ACHN (cell line): Measurements from ENCODE around the gene FRK.
"Not testable (repeated sequence)": the region's sequence is repeated elsewhere in the genome, so short reads cannot be mapped to it uniquely, and the experiment has no call there.

ENCODE experiments used
- DNase-seq: peaks from one replicate; pipeline ENCODE4 v3.0.0-alpha.2; 2015
- in situ Hi-C: cut with HindIII; loops from 2 replicates; pipeline ENCODE4 v1.10.0; 2017; ENCODE audit warnings: low sequenced_read_pairs, low pct_ligation_motif_present, low pct_unique_long_range_greater_than_20kb

The FRK gene

DNA sequence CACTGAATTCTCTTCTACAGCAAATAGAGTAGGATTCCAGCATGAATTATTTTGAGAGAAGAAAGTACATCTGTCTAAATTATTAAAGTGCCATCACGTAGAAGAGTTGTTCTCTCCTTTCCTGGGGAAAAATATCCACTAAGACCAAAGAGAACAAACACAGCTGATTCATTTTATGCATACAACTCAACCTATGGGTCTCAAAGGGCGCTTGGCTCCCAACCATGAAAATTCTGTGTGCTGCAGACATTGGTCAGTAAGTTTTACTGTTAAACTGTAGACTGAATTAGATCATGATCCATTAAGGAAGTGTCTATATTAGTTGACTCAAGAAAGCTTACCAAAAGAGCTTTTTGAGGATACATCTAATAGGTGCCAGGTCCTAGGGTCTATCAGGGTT, 83.5 kb downstream of the FRK start:
- DNase-seq: no peak
- in situ Hi-C loops: no loop called here

GRCh38 chr6:115976321-115976870, 84.3 kb downstream of the FRK start:
- in situ Hi-C loops: no loop called here
- DNase-seq: no peak

- DNase-seq: no peak
- in situ Hi-C loops: no loop called here
Observed at GRCh38 chr6:115972679-115973078, 88.0 kb downstream of the FRK start.

DNA sequence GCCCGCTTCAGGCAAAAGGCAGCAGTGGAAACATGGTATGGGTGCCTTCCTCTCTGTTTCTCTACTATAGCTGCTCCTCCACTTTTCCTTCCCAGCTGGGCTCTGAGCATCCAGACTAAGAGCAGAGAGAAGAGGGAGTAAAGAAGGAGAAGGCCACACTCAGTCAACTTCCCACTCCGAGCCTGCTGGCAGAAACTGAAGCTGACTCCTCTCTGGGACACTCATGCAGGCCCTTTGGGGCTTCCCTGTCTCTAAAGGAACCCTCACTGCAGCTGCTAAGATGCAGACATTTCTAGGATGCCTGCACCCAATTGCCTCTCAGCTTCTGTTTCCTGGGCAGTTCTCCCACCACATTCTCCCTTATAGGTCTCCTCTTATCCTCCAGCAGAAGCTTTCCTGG, 88.9 kb downstream of the FRK start:
- DNase-seq: no peak

DNA sequence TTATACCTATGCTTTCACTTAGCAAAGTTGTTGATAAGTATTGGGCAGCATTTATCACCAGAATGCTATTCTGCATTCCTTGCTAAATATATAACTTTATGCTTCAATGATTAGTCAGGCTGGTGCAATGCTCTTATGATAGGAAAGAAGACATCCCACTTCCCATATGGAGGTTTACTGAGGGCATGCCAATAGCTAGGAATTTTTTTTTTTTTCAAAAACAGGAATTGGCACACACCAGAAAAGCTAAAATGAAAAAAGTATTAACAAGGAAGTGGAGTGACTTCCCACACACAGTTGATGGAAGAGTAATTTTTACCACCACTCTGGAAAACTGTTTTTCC, 90.8 kb downstream of the FRK start:
- in situ Hi-C loops: no loop called here
- DNase-seq: no peak

More for the DNA sequence above, 88.9 kb downstream of the FRK start:
- in situ Hi-C loops: no loop called here

DNA sequence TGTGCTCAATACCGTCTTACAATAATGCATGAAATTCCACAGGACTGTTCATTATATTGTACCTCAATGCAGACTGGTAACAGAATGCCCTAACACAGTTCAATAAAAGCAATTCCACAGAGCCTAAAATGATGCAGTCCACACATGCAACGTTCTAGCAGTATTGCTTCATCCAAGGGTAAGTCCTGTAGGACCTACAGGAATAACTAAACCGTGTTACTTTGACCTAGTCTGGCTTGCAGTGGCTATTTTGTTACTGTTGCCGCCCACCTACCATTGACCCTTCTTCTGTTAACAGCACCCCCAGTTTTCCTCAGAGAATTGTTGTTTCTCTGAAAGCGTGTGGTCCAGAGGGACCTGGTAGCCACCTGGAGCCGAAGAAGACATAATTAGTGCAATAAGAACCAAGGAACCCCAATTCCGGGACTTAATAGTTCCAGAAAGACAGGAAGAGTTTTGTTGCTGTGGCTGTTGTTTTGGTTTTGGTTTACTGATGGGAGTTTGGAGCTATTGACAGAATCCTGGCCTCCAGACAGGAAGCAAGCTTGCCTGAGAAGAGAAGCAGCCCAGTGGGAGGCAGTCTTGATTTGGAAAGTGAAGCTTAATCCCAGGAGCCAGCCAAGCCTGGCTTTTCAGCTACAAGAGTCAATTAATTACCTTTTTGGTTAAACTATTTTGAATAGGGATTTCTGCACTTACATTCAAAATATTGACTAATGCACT, 91.3 kb downstream of the FRK start:
- DNase-seq: peak; percentile 4
- in situ Hi-C loops: no loop called here

DNA sequence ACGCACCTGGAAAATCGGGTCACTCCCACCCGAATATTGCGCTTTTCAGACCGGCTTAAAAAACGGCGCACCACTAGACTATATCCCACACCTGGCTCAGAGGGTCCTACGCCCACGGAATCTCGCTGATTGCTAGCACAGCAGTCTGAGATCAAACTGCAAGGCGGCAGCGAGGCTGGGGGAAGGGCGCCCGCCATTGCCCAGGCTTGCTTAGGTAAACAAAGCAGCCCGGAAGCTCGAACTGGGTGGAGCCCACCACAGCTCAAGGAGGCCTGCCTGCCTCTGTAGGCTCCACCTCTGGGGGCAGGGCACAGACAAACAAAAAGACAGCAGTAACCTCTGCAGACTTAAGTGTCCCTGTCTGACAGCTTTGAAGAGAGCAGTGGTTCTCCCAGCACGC, 100.4 kb downstream of the FRK start:
- DNase-seq, in situ Hi-C loops: not testable (repeated sequence)

GRCh38 chr6:115958958-115959357, 101.7 kb downstream of the FRK start:
- in situ Hi-C loops: no loop called here
- DNase-seq: no peak

GRCh38 chr6:115954740-115955139, 106.0 kb downstream of the FRK start:
- in situ Hi-C loops: no loop called here
- DNase-seq: no peak

DNA sequence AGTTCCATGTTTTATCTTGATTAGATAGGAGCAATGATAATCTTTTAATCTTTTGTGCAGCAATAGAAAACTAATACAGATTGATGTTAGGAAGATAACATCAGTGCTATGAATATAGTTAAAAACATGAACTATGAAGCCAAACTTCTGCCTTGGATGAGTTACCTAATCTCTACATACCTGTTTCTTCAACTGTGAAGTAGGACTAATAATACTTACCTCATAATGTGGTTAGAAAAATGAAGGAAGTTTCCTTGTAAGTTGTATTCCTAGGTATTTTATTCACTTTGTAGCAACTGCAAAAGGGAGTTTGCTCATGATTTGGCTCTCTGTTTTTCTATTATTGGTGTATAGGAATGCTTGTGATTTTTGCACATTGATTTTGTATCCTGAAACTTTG, 111.9 kb downstream of the FRK start:
- in situ Hi-C loops: no loop called here
- no peak for DNase-seq

DNA sequence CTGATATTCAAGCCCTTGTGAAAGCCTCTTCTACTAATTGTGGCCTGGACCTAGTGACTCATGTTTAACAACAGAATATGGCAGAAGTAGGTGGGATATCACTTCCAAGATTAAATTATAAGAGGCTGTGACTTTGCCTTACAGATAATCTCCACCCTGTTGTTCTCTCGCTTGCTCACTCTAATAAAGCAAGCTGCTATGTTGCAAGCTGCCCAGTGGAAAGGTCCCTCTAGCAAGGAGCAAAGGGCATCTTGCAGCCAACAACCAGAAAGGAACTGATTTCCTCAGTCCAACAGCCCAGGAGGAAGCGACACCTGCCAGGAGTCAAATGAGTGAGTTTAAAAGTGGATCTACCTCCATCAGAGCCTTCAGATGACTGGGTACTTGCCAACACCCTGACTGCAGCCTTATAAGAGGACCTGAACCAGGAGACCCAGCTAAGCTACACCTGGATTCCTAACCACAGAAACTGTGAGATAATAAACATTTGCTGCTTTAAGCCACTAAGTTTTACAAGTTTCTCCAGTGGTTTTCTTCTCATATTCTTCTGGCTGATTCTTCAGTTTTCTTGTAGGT, 112.6 kb downstream of the FRK start:
- no peak for DNase-seq
- in situ Hi-C loops: no loop called here

- in situ Hi-C loops: no loop called here
- no peak for DNase-seq
Observed at GRCh38 chr6:115945812-115946211, 114.9 kb downstream of the FRK start.

GRCh38 chr6:115945306-115945705, 115.4 kb downstream of the FRK start:
- DNase-seq: no peak
- in situ Hi-C loops: no loop called here

DNA sequence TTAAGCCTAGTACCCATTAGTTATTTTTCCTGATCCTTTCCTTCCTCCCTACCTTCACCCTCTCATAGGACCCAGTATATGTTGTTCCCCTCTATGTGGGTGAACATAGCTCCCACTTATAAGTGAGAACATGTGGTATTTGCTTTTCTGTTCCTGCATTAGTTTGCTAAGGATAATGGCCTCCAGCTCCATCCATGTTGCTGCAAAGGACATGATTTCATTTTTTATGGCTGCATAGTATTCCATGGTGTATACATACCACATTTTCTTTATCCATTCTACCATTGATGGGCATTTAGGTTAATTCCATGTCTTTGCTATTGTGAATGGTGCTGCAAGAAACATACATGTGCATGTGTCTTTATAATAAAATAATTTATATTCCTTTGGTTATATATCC, 115.9 kb downstream of the FRK start:
- in situ Hi-C loops, DNase-seq: not testable (repeated sequence)

DNA sequence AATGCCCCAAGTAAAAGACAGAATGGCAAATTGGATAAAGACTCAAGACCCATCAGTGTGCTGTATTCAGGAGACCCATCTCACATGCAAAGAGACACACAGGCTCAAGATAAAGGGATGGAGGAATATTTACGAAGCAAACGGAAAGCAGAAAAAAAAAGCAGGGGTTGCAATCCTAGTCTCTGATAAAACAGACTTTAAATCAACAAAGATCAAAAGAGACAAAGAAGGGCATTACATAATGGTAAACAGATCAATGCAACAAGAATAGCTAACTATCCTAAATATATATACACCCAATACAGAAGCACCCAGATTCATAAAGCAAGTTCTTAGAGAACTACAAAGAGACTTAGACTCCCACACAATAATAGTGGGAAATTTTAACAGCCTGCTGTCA, 123.2 kb downstream of the FRK start:
- in situ Hi-C loops, DNase-seq: not testable (repeated sequence)

DNA sequence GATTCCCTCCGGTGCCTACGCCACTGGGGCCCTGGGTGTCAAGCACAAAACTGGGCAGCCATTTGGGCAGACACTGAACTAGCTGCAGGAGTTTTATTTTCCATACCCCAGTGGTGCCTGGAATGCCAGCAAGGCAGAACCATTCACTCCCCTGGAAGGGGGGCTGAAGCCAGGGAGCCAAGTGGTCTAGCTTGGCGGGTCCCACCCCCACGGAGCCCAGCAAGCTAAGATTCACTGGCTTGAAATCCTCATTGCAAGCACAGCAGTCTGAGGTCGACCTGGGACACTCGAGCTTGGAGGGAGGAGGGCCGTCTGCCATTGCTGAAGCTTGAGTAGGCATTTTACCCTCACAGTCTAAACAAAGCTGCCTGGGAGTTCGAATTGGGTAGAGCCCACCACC, 125.3 kb downstream of the FRK start:
- in situ Hi-C loops: no loop called here
- no peak for DNase-seq

GRCh38 chr6:115934829-115935228, 125.9 kb downstream of the FRK start:
- DNase-seq: no peak
- in situ Hi-C loops: no loop called here

GRCh38 chr6:115934145-115934544, 126.5 kb downstream of the FRK start:
- in situ Hi-C loops: no loop called here
- no peak for DNase-seq

DNA sequence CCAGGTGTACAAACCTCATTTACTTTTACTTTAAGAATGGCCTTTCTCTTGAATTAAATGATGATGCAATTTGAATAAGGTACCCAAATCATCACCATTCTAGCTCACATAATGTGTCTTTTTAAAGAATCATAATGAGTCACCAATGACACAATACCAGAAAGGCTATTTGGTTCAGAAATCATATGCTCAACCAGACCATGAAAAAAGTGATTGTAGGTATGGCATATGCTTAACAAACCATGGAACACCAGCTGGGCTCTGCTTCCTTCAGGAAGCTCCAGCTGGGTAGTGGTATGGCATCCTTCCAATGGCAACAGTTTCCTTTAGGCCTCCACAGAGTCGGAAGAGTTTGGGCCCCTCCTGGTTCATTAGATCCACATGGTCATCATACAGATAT, 128.2 kb downstream of the FRK start:
- peak; percentile 42 for DNase-seq
- in situ Hi-C loops: no loop called here

DNA sequence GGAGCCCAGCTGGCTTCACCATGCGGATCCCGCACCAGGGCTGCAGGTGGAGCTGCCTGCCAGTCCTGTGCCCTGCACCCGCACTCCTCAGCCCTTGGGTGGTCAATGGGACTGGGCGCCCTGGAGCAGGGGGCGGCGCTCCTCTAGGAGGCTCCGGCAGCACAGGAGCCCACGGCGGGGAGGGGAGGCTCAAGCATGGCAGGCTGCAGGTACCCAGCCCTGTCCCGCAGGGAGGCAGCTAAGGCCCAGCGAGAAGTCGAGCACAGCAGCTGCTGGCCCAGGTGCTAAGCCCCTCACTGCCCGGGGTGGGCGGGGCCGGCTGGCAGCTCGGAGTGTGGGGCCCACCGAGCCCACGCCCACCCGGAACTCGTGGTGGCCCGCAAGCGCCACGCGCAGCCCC, 132.7 kb downstream of the FRK start:
- in situ Hi-C loops, DNase-seq: not testable (repeated sequence)
